ENCODE results near the gene ARHGAP19.

Gene ARHGAP19

DNA sequence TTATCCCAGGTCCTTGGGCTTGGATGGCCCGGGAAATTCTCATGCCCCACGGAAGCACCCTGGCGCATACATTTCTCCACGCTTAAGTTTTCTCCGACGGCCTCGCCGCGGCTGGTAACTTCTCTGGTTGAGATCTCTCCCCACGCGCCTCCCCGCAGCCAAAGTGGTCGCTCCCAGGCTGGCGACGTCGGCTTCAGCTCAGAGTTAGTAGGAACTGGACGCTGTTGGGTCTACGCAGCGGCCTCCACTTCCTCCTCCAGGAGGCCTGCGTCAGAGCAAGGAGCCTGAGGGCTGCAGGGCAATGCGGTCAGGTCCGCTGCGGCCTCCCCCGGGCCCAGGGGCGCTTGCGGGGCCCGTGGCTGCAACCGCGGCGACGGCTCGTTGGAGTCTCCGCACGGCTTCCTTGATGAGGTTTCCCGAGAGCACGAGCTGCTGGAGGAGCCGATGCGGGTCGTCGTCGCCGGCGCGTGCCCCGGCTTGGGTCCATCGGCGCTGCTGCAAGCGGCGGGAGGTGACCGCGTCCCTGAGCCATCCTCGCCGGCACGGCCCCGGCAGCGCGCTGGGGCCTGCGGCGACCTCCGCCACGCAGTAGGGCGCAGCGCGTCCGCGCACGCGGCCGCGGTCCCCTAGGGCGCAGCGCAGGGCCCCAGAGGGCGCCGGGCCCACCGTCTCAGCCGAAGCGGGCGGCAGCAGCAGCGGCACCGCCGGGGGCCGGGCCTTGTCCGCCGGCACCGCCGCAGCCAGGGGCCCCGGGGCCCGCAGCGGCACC is 41.3 kb upstream of the ARHGAP19 start:
- Histone ChIP-seq H2AK5ac (ENCODE audit: low read length) (no peak overlapping the region), H3K4ac (ENCODE audit: low read depth, low read length) (peak overlapping the region; percentile 42), H2BK5ac (ENCODE audit: low read depth, low read length, poor library complexity) (peak overlapping the region; percentile 55), H3K14ac (ENCODE audit: low read length) (peak overlapping the region; percentile 71), H3K4me3 (ENCODE audit: low read depth, low read length) (peak overlapping the region; percentile 93), H3K79me1 (ENCODE audit: low read length) (peaks cover 15% of the 10 kb centered on the region), H2AFZ (ENCODE audit: insufficient read depth, low read length, poor library complexity) (peak overlapping the region; percentile 50), H3K36me3 (ENCODE audit: control insufficient read depth in 1 of 2, insufficient read depth in 2 of 2, low read length in 2 of 2) (no peaks in the 10 kb centered on the region), H4K91ac (ENCODE audit: low read depth, low read length) (peak overlapping the region; percentile 34), H3K4me2 (ENCODE audit: low read length) (peak overlapping the region; percentile 82), H3K18ac (ENCODE audit: low read length) (peak overlapping the region; percentile 69), H3K27me3 (ENCODE audit: insufficient read depth, low read length) (no peaks in the 10 kb centered on the region), H3K4me1 (ENCODE audit: control insufficient read depth in 1 of 2, insufficient read depth in 2 of 2, low read length in 2 of 2) (peaks cover 3 to 16% of the 10 kb centered on the region in 2 experiments), H3K9ac (ENCODE audit: low read length) (peak overlapping the region; percentile 67), H2BK12ac (ENCODE audit: low read length) (peak overlapping the region; percentile 8), H3K9me3 (ENCODE audit: insufficient read depth, low read depth, low read length) (no peaks in the 10 kb centered on the region), H3K23ac (ENCODE audit: low read length) (no peak overlapping the region), H4K12ac (ENCODE audit: low read depth, low read length) (peak overlapping the region; percentile 83), H2BK120ac (ENCODE audit: insufficient read depth, low read length, poor library complexity) (no peak overlapping the region), H4K8ac (ENCODE audit: low read depth, low read length) (peak overlapping the region; percentile 91), H3K79me2 (ENCODE audit: control insufficient read depth, insufficient read depth, low read length, poor library complexity) (peaks cover 2% of the 10 kb centered on the region), H3K27ac (ENCODE audit: low read depth, low read length) (peak overlapping the region; percentile 21)
- DNase-seq: peak; percentile 58 to 76
- no CpG with 5 or more reads among the region's 89 CpGs for WGBS (ENCODE audit: extremely low coverage, insufficient coverage, insufficient read length)

- DNase-seq: no peak
- H3K4me3 ChIP-seq (ENCODE audit: low read depth, low read length): peak overlapping the region; percentile 93
- H3K4me2 ChIP-seq (ENCODE audit: low read length): peak overlapping the region; percentile 82
- no peaks in the 10 kb centered on the region for H3K9me3 ChIP-seq (ENCODE audit: insufficient read depth, low read depth, low read length)
- peaks cover 3 to 16% of the 10 kb centered on the region in 2 experiments for H3K4me1 ChIP-seq (ENCODE audit: control insufficient read depth in 1 of 2, insufficient read depth in 2 of 2, low read length in 2 of 2)
- H4K8ac ChIP-seq (ENCODE audit: low read depth, low read length): peak overlapping the region; percentile 91
- peak overlapping the region; percentile 83 for H4K12ac ChIP-seq (ENCODE audit: low read depth, low read length)
- no peaks in the 10 kb centered on the region for H3K27me3 ChIP-seq (ENCODE audit: insufficient read depth, low read length)
- H3K27ac ChIP-seq (ENCODE audit: low read depth, low read length): no peak overlapping the region
- no peaks in the 10 kb centered on the region for H3K36me3 ChIP-seq (ENCODE audit: control insufficient read depth in 1 of 2, insufficient read depth in 2 of 2, low read length in 2 of 2)
- no CpG with 5 or more reads among the region's 7 CpGs for WGBS (ENCODE audit: extremely low coverage, insufficient coverage, insufficient read length)
- no peak overlapping the region for H2BK5ac ChIP-seq (ENCODE audit: low read depth, low read length, poor library complexity)
- H3K14ac ChIP-seq (ENCODE audit: low read length): peak overlapping the region; percentile 71
- peak overlapping the region; percentile 50 for H2AFZ ChIP-seq (ENCODE audit: insufficient read depth, low read length, poor library complexity)
- peak overlapping the region; percentile 67 for H3K9ac ChIP-seq (ENCODE audit: low read length)
- H3K4ac ChIP-seq (ENCODE audit: low read depth, low read length): peak overlapping the region; percentile 42
- peaks cover 2% of the 10 kb centered on the region for H3K79me2 ChIP-seq (ENCODE audit: control insufficient read depth, insufficient read depth, low read length, poor library complexity)
- H4K91ac ChIP-seq (ENCODE audit: low read depth, low read length): peak overlapping the region; percentile 34
- H2BK120ac ChIP-seq (ENCODE audit: insufficient read depth, low read length, poor library complexity): no peak overlapping the region
- no peak overlapping the region for H2AK5ac ChIP-seq (ENCODE audit: low read length)
- peak overlapping the region; percentile 69 for H3K18ac ChIP-seq (ENCODE audit: low read length)
- no peak overlapping the region for H3K23ac ChIP-seq (ENCODE audit: low read length)
- H2BK12ac ChIP-seq (ENCODE audit: low read length): no peak overlapping the region
- peaks cover 15% of the 10 kb centered on the region for H3K79me1 ChIP-seq (ENCODE audit: low read length)
Observed at GRCh38 chr10:97333351-97333600, 40.8 kb upstream of the ARHGAP19 start.

DNA sequence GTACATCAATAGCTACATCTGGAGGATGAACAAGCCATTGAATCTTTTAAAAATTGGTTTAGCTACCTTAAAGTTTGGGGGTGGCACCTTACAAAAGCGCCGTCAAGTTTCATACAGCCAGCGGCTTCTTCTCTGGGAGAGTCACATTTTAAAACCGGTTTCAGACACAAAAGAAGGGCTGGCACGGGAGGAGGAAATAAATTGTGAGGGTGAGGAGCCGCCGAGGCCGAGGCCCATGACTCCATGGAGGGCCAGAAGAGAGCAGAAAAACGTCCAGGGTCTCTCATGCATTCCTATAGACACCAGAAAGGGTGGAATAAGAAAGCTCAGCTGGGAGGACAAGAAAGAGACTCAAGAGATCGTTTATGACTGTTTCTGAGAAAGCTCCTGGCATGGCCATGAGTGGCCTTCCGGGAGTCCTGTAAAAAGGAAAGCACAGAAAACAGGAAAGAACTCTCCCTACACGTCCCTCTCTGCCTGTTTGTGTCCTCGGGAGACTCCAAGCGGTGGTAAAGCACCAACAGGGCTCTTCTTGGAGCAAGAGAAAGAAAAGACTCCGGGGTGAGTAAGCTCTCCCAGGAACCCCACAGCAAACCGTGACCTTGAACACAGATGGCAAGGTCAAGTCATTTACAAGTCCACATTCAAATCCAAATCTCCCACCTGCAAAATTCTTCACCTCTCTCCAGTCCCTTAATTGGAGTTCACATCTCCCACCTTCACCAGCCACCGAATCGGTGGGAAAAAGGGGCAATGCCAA is 40.3 kb upstream of the ARHGAP19 start:
- Histone ChIP-seq H3K27ac (ENCODE audit: low read depth, low read length) (no peak overlapping the region), H3K9ac (ENCODE audit: low read length) (no peak overlapping the region), H3K23ac (ENCODE audit: low read length) (no peak overlapping the region), H2BK5ac (ENCODE audit: low read depth, low read length, poor library complexity) (no peak overlapping the region), H2BK120ac (ENCODE audit: insufficient read depth, low read length, poor library complexity) (no peak overlapping the region), H3K36me3 (ENCODE audit: control insufficient read depth in 1 of 2, insufficient read depth in 2 of 2, low read length in 2 of 2) (no peaks in the 10 kb centered on the region), H4K8ac (ENCODE audit: low read depth, low read length) (peak overlapping the region; percentile 64), H2AFZ (ENCODE audit: insufficient read depth, low read length, poor library complexity) (no peak overlapping the region), H3K18ac (ENCODE audit: low read length) (no peak overlapping the region), H4K91ac (ENCODE audit: low read depth, low read length) (no peak overlapping the region), H2AK5ac (ENCODE audit: low read length) (no peak overlapping the region), H3K27me3 (ENCODE audit: insufficient read depth, low read length) (no peaks in the 10 kb centered on the region), H4K12ac (ENCODE audit: low read depth, low read length) (no peak overlapping the region), H3K79me1 (ENCODE audit: low read length) (peaks cover 15% of the 10 kb centered on the region), H3K4me2 (ENCODE audit: low read length) (peak overlapping the region; percentile 82), H3K9me3 (ENCODE audit: insufficient read depth, low read depth, low read length) (no peaks in the 10 kb centered on the region), H3K14ac (ENCODE audit: low read length) (peak overlapping the region; percentile 17), H3K4me1 (ENCODE audit: control insufficient read depth in 1 of 2, insufficient read depth in 2 of 2, low read length in 2 of 2) (peaks cover 3 to 16% of the 10 kb centered on the region in 2 experiments), H3K79me2 (ENCODE audit: control insufficient read depth, insufficient read depth, low read length, poor library complexity) (peaks cover 2% of the 10 kb centered on the region), H3K4ac (ENCODE audit: low read depth, low read length) (no peak overlapping the region), H2BK12ac (ENCODE audit: low read length) (no peak overlapping the region), H3K4me3 (ENCODE audit: low read depth, low read length) (no peak overlapping the region)
- peak in 1 of 2 donors; percentile 51 for DNase-seq
- WGBS (ENCODE audit: extremely low coverage, insufficient coverage, insufficient read length): no CpG with 5 or more reads among the region's 18 CpGs

DNA sequence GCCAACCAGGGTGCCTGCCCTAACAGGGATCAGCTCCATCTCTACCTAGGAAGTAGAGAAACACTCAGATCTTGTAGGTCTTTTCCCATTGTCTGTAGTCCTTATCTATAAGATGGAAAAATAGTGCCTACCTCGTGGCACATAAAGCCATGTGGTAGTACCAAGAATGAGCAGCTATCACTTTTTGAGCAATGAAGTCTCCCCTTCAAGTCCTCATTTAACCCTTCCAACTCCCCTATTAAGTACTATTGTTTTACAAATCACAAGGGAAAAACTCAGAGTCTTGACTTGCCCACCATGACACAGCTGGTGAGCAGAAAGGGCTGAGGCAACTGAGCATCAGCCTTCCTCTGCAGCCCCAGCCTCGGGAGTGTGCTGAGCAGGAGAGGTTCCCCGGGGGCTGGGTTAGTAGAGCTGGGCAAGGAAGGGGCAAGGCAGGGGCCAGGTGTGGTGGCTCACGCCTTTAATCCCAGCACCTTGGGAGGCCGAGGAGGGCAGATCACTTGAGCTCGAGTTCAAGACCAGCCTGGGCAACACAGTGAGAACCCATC is 38.8 kb upstream of the ARHGAP19 start:
- Histone ChIP-seq H3K4me2 (ENCODE audit: low read length) (no peak overlapping the region), H3K79me2 (ENCODE audit: control insufficient read depth, insufficient read depth, low read length, poor library complexity) (peaks cover 2% of the 10 kb centered on the region), H3K9me3 (ENCODE audit: insufficient read depth, low read depth, low read length) (no peaks in the 10 kb centered on the region), H3K36me3 (ENCODE audit: control insufficient read depth in 1 of 2, insufficient read depth in 2 of 2, low read length in 2 of 2) (no peaks in the 10 kb centered on the region), H2AK5ac (ENCODE audit: low read length) (no peak overlapping the region), H2BK12ac (ENCODE audit: low read length) (no peak overlapping the region), H3K27ac (ENCODE audit: low read depth, low read length) (no peak overlapping the region), H4K8ac (ENCODE audit: low read depth, low read length) (no peak overlapping the region), H3K27me3 (ENCODE audit: insufficient read depth, low read length) (no peaks in the 10 kb centered on the region), H3K79me1 (ENCODE audit: low read length) (peaks cover 15% of the 10 kb centered on the region), H3K23ac (ENCODE audit: low read length) (no peak overlapping the region), H3K4me1 (ENCODE audit: control insufficient read depth in 1 of 2, insufficient read depth in 2 of 2, low read length in 2 of 2) (peaks cover 3 to 10% of the 10 kb centered on the region in 2 experiments), H3K9ac (ENCODE audit: low read length) (no peak overlapping the region), H2AFZ (ENCODE audit: insufficient read depth, low read length, poor library complexity) (no peak overlapping the region), H4K91ac (ENCODE audit: low read depth, low read length) (no peak overlapping the region), H2BK120ac (ENCODE audit: insufficient read depth, low read length, poor library complexity) (no peak overlapping the region), H3K4ac (ENCODE audit: low read depth, low read length) (no peak overlapping the region), H3K14ac (ENCODE audit: low read length) (no peak overlapping the region), H3K18ac (ENCODE audit: low read length) (no peak overlapping the region), H4K12ac (ENCODE audit: low read depth, low read length) (no peak overlapping the region), H3K4me3 (ENCODE audit: low read depth, low read length) (no peak overlapping the region), H2BK5ac (ENCODE audit: low read depth, low read length, poor library complexity) (no peak overlapping the region)
- no CpG with 5 or more reads among the region's 6 CpGs for WGBS (ENCODE audit: extremely low coverage, insufficient coverage, insufficient read length)
- no peak for DNase-seq

All from trophoblast cell (in vitro differentiated cells and primary cell).